Neutrophil (primary cell): Measurements from ENCODE around the gene PRDM16.

Source experiments
- H3K27ac ChIP-seq: fragments of 200-600 bp; sonication (generic); 2 replicates; pipeline ENCODE4 v1.5.1; 2016; ENCODE audit warnings: mild to moderate bottlenecking, moderate library complexity
- H3K27me3 ChIP-seq: fragments of 200-600 bp; sonication (generic); 2 replicates; pipeline ENCODE4 v1.6.0; 2016; ENCODE audit warnings: mild to moderate bottlenecking
- H3K36me3 ChIP-seq: fragments of 200-600 bp; sonication (generic); 2 replicates; pipeline ENCODE4 v1.5.1; 2017
- H3K4me1 ChIP-seq, 2 experiments: fragments of 200-600 bp in 1 of 2; sonication (generic) in 1 of 2; 1 replicate in 1 of 2; 2 replicates in 1 of 2; pipeline versions ENCODE4 v1.5.1 to v1.6.1; 2013 to 2016; ENCODE audit warnings: low read depth in 1 of 2, low read length in 1 of 2, mild to moderate bottlenecking in 1 of 2, moderate library complexity in 1 of 2; ENCODE audit not compliant: control insufficient read depth in 1 of 2, insufficient read depth in 1 of 2
- H3K4me3 ChIP-seq, 2 experiments: fragments of 200-600 bp in 1 of 2; sonication (generic) in 1 of 2; 1 replicate in 1 of 2; 2 replicates in 1 of 2; pipeline ENCODE4 v1.5.1; 2013 to 2016; ENCODE audit warnings: low read depth in 1 of 2, low read length in 1 of 2, mild to moderate bottlenecking in 1 of 2, moderate library complexity in 1 of 2
- H3K9me3 ChIP-seq: fragments of 200-600 bp; sonication (generic); 2 replicates; pipeline ENCODE4 v1.5.1; 2016
- TF ChIP-seq, protein P1 (sequence below): fragments of 200-600 bp; sonication (generic); IDR thresholded peaks from 2 replicates; pipeline ENCODE4 v1.5.1; 2016; ENCODE audit warnings: antibody characterized with exemption

Gene PRDM16

DNA sequence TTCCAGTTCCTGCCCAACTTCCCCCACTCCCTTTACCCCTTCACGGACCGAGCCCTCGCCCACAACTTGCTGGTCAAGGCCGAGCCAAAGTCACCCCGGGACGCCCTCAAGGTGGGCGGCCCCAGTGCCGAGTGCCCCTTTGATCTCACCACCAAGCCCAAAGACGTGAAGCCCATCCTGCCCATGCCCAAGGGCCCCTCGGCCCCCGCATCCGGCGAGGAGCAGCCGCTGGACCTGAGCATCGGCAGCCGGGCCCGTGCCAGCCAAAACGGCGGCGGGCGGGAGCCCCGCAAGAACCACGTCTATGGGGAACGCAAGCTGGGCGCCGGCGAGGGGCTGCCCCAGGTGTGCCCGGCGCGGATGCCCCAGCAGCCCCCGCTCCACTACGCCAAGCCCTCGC, 343.4 kb downstream of the PRDM16 start:
- Histone ChIP-seq H3K4me3 (no peak overlapping the region), H3K4me1 (no peaks in the 10 kb centered on the region), H3K9me3 (no peaks in the 10 kb centered on the region), H3K36me3 (no peaks in the 10 kb centered on the region), H3K27ac (no peak overlapping the region), H3K27me3 (no peaks in the 10 kb centered on the region)
- TF ChIP-seq, protein P1, sequence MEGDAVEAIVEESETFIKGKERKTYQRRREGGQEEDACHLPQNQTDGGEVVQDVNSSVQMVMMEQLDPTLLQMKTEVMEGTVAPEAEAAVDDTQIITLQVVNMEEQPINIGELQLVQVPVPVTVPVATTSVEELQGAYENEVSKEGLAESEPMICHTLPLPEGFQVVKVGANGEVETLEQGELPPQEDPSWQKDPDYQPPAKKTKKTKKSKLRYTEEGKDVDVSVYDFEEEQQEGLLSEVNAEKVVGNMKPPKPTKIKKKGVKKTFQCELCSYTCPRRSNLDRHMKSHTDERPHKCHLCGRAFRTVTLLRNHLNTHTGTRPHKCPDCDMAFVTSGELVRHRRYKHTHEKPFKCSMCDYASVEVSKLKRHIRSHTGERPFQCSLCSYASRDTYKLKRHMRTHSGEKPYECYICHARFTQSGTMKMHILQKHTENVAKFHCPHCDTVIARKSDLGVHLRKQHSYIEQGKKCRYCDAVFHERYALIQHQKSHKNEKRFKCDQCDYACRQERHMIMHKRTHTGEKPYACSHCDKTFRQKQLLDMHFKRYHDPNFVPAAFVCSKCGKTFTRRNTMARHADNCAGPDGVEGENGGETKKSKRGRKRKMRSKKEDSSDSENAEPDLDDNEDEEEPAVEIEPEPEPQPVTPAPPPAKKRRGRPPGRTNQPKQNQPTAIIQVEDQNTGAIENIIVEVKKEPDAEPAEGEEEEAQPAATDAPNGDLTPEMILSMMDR = no peak

- no peak overlapping the region for H3K27ac ChIP-seq
- no peaks in the 10 kb centered on the region for H3K27me3 ChIP-seq
- no peaks in the 10 kb centered on the region for H3K9me3 ChIP-seq
- no peak overlapping the region for H3K4me3 ChIP-seq
- no peaks in the 10 kb centered on the region for H3K4me1 ChIP-seq
- TF ChIP-seq, protein P1 = no peak
- H3K36me3 ChIP-seq = no peaks in the 10 kb centered on the region
Measured at GRCh38 chr1:3413975-3414710, 345.1 kb downstream of the PRDM16 start.

DNA sequence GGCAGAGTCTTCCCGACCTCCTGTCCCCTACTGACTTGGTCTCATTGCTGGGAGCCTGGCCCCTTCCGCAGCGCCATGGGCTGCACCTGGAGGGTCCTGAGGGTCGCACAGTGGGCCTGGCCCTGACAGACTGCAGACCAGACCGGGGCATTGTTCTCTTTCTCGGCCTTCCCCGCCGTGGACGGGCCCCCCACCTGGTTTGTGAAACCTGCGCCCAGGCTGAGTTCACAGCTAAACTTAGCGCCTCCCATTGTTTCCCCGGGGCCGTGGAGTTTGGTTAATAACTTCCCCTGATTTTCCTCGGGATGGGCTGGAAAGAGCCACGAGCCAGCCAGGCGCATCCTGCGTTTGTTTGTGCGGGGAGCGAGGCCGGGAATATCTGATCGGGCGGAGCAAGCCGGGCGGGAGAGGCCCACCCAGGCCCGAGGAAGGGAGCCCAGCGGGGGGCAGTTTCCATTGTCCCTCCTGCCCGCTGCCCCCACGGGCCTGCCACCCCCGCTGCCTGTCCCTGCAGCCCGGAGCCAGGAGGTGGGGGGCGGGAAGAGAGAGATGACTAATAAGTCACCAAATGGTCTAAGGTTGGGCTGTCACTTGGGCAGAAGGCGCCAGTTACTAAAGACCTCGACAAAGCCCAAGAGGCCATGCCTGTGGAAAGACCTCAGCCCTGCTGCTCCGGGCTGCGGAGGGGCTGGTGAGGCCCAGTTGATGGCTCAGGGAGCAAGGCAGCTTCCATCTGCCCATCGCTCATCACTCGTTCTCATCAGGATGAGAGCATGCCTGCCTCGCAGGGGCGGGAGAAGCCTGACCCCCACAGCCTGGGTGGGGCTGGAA, 346.5 kb downstream of the PRDM16 start:
- no peaks in the 10 kb centered on the region for H3K27me3 ChIP-seq
- H3K27ac ChIP-seq = no peak overlapping the region
- TF ChIP-seq, protein P1 = no peak
- H3K36me3 ChIP-seq = no peaks in the 10 kb centered on the region
- no peaks in the 10 kb centered on the region for H3K9me3 ChIP-seq
- H3K4me3 ChIP-seq = no peak overlapping the region
- H3K4me1 ChIP-seq = no peaks in the 10 kb centered on the region

DNA sequence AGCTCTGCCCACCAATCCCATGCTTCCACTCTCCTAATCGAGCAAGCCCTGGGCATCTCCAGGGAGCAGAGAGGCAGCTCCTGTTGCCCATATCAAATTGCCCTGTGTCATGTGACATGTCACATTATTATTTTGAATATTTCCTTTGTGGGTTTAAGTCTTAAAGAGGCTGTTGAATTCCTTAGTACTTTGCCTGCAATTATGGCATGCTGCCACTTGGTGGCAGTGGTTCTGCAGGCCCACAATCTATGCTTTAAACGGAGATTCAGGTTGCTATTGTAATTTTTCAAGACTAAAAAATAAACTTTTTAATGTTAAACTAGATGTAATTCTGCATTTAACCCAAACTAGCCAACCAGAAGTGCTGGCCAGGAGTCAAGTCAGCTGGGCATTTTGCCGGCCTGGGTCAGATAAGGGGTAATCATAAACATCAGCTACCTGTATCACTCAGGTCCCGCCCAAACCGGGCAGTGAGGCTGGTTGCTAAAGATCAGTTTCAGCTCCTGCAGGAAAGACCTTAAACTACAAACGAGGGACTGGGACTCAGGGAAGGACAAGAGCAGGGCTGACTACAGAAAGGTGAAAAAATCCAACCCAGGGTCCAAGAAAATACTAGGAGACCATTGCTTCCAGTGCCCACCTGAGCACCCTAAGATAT, 348.2 kb downstream of the PRDM16 start:
- Histone ChIP-seq H3K9me3 (no peaks in the 10 kb centered on the region), H3K4me1 (no peaks in the 10 kb centered on the region), H3K4me3 (no peak overlapping the region), H3K27ac (no peak overlapping the region), H3K27me3 (peaks cover 8% of the 10 kb centered on the region), H3K36me3 (no peaks in the 10 kb centered on the region)
- TF ChIP-seq, protein P1 = no peak

DNA sequence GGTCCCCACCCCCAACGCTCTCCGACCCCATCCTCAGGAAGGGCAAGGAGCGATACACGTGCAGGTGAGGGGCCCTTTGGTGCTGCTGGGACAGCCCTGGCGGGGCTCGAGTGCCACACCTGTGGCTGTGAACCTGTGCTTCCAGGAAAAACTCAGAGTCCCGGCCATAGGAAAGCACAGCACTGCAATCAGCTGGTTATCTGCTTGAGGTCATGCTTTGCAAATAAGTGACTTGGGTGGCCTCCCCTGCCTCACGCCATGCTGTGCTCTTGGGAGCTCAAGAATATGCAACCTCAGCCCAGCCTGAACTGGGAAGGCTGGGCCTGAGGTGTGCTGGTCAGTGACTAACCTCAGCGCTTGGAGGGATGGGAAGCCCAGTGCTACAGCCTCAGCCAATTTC, 348.9 kb downstream of the PRDM16 start:
- Histone ChIP-seq H3K27ac (no peak overlapping the region), H3K4me3 (no peak overlapping the region), H3K4me1 (no peaks in the 10 kb centered on the region), H3K36me3 (no peaks in the 10 kb centered on the region), H3K9me3 (no peaks in the 10 kb centered on the region), H3K27me3 (peaks cover 15% of the 10 kb centered on the region)
- TF ChIP-seq, protein P1 = no peak
